ENCODE results near the gene TRDMT1. TPM values are rescaled to one million over a fixed set of nuclear protein-coding genes. Genes with fewer than 3 reads are reported as not detected.
A peak's percentile ranks its signal among the peaks of the same experiment; 100 is the strongest.

Gene TRDMT1
- total RNA-seq, 3 donors from 2014 or later (not counting 1 experiment from before 2014, with no cell fraction given): 11.0 to 21.8 (median 14.4) TPM

- no peaks in the 10 kb centered on the region for H3K9me3 Mint-ChIP-seq
- peak in 1 of 3 donors; percentile 14 for ATAC-seq
- H3K9me3 ChIP-seq (ENCODE audit: control insufficient read depth, insufficient read depth, low read length): no peaks in the 10 kb centered on the region
- H3K27ac ChIP-seq (ENCODE audit: low read length): no peak overlapping the region
- no peaks in the 10 kb centered on the region for H3K4me1 ChIP-seq (ENCODE audit: control insufficient read depth, insufficient read depth, low read length)
- peaks cover 20% of the 10 kb centered on the region for H3K36me3 Mint-ChIP-seq
- H3K27me3 ChIP-seq (ENCODE audit: control insufficient read depth, insufficient read depth, low read length): no peaks in the 10 kb centered on the region
- H3K36me3 ChIP-seq (ENCODE audit: control insufficient read depth, insufficient read depth, low read length): peaks cover 41% of the 10 kb centered on the region
- intact Hi-C loops (cut with micrococcal nuclease): loop anchor here (10.0 kb wide), 1 partner anchor 265 kb away; no protein-coding TSS in a partner anchor
- WGBS (ENCODE audit: insufficient coverage): 99% methylated on average over 6 of the region's 6 CpGs
- DNase-seq: no peak
- H3K4me1 Mint-ChIP-seq: peaks cover under 1 to 15% of the 10 kb centered on the region in 2 donors
- no peak overlapping the region for H3K4me3 ChIP-seq (ENCODE audit: low read length)
- peaks cover 0 to under 1% of the 10 kb centered on the region in 2 donors for H3K27me3 Mint-ChIP-seq (ENCODE audit: low read depth in 2 of 2)
- TF ChIP-seq, protein P1, sequence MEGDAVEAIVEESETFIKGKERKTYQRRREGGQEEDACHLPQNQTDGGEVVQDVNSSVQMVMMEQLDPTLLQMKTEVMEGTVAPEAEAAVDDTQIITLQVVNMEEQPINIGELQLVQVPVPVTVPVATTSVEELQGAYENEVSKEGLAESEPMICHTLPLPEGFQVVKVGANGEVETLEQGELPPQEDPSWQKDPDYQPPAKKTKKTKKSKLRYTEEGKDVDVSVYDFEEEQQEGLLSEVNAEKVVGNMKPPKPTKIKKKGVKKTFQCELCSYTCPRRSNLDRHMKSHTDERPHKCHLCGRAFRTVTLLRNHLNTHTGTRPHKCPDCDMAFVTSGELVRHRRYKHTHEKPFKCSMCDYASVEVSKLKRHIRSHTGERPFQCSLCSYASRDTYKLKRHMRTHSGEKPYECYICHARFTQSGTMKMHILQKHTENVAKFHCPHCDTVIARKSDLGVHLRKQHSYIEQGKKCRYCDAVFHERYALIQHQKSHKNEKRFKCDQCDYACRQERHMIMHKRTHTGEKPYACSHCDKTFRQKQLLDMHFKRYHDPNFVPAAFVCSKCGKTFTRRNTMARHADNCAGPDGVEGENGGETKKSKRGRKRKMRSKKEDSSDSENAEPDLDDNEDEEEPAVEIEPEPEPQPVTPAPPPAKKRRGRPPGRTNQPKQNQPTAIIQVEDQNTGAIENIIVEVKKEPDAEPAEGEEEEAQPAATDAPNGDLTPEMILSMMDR (IDR thresholded peaks at IDR 0.05): no peak
- H3K27ac Mint-ChIP-seq: peak overlapping the region in 1 of 2 donors; percentile 64
- peak overlapping the region; percentile 28 for H3K4me3 Mint-ChIP-seq
Observed at GRCh38 chr10:17239345-17240085, 38.0 kb upstream of the TRDMT1 start.

DNA sequence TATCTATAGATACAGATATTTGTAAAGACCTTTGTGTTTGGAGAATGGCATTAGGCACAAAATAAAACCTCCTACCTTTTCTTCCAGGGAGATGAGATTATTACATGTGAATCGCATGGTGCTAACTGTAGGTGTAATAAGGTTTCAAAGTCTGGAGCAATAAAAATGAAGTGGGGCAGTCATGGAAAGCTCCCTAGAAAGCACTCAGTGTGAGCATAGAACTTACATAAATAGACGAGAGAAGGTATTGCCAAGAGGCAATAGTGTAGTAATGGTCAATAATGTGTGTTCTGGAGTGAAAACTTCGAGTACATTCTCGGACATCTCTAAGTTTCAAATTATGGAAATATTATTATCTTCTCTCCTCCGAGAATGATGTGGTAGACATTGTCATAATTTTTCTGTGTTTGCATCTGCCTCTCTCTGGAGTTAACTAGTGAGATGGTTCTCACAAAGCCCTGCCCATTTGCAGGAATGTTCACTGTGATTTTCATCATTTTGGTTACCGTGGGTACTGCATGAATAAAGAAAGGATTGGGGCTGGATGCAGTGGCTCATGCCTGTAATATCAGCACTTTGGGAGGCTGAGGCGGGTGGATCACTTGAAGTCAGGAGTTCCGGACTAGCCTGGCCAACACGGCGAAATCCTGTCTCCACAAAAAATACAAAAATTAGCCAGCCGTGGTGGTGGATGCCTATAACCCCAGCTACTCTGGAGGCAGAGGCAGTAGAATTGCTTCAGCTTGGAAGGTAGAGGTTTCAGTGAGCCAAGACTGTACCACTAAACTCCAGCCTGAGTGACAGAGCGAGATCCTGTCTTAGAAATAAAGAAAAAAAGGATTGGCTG is 37.2 kb upstream of the TRDMT1 start:
- Histone ChIP-seq H3K4me3 (ENCODE audit: low read length) (no peak overlapping the region), H3K27me3 (ENCODE audit: control insufficient read depth, insufficient read depth, low read length) (no peaks in the 10 kb centered on the region), H3K9me3 (ENCODE audit: control insufficient read depth, insufficient read depth, low read length) (no peaks in the 10 kb centered on the region), H3K4me1 (ENCODE audit: control insufficient read depth, insufficient read depth, low read length) (peaks cover 4% of the 10 kb centered on the region), H3K27ac (ENCODE audit: low read length) (no peak overlapping the region), H3K36me3 (ENCODE audit: control insufficient read depth, insufficient read depth, low read length) (peaks cover 49% of the 10 kb centered on the region)
- Mint-ChIP-seq H3K36me3 (peaks cover 25% of the 10 kb centered on the region), H3K27me3 (ENCODE audit: low read depth in 2 of 2) (no peaks in the 10 kb centered on the region), H3K9me3 (no peaks in the 10 kb centered on the region), H3K27ac (peak overlapping the region; percentile 9 to 86), H3K4me1 (peaks cover 4 to 19% of the 10 kb centered on the region in 2 donors), H3K4me3 (no peak overlapping the region)
- WGBS (ENCODE audit: insufficient coverage): 94% methylated on average over 12 of the region's 12 CpGs
- DNase-seq (no peak), ATAC-seq (peak in 2 of 3 donors; percentile 14 to 25)
- TF ChIP-seq, protein P1 (IDR thresholded peaks at IDR 0.05): no peak
- intact Hi-C loops (cut with micrococcal nuclease): loop anchor here (10.0 kb wide), 1 partner anchor 266 kb away; no protein-coding TSS in a partner anchor

- no peaks in the 10 kb centered on the region for H3K27me3 ChIP-seq (ENCODE audit: control insufficient read depth, insufficient read depth, low read length)
- WGBS (ENCODE audit: insufficient coverage): 83% methylated on average over 2 of the region's 4 CpGs
- peak overlapping the region; percentile 9 to 86 for H3K27ac Mint-ChIP-seq
- H3K36me3 ChIP-seq (ENCODE audit: control insufficient read depth, insufficient read depth, low read length): peaks cover 55% of the 10 kb centered on the region
- peaks cover 6% of the 10 kb centered on the region for H3K4me1 ChIP-seq (ENCODE audit: control insufficient read depth, insufficient read depth, low read length)
- ATAC-seq (peak in 2 of 3 donors; percentile 1), DNase-seq (no peak)
- no peaks in the 10 kb centered on the region for H3K9me3 Mint-ChIP-seq
- no peaks in the 10 kb centered on the region for H3K9me3 ChIP-seq (ENCODE audit: control insufficient read depth, insufficient read depth, low read length)
- peaks cover 4 to 19% of the 10 kb centered on the region in 2 donors for H3K4me1 Mint-ChIP-seq
- intact Hi-C loops (cut with micrococcal nuclease): loop anchor here (10.0 kb wide), 1 partner anchor 267 kb away; no protein-coding TSS in a partner anchor
- no peak overlapping the region for H3K4me3 Mint-ChIP-seq
- H3K36me3 Mint-ChIP-seq: peaks cover 25% of the 10 kb centered on the region
- TF ChIP-seq, protein P1 (IDR thresholded peaks at IDR 0.05): no peak
- H3K27ac ChIP-seq (ENCODE audit: low read length): no peak overlapping the region
- H3K27me3 Mint-ChIP-seq (ENCODE audit: low read depth in 2 of 2): no peaks in the 10 kb centered on the region
- no peak overlapping the region for H3K4me3 ChIP-seq (ENCODE audit: low read length)
Observed at GRCh38 chr10:17237915-17238444, 36.5 kb upstream of the TRDMT1 start.
